Nucleus accumbens (tissue), 56 donors: ENCODE measurements around the gene ACAA1.
"Not testable (repeated sequence)": the region's sequence is repeated elsewhere in the genome, so short reads cannot be mapped to it uniquely, and the experiment has no call there.

Source experiments
- DNase-seq, 56 donors: peaks; one replicate each; lab custom pipeline; 2025; lab: John Stamatoyannopoulos, UW

ACAA1 gene

DNA sequence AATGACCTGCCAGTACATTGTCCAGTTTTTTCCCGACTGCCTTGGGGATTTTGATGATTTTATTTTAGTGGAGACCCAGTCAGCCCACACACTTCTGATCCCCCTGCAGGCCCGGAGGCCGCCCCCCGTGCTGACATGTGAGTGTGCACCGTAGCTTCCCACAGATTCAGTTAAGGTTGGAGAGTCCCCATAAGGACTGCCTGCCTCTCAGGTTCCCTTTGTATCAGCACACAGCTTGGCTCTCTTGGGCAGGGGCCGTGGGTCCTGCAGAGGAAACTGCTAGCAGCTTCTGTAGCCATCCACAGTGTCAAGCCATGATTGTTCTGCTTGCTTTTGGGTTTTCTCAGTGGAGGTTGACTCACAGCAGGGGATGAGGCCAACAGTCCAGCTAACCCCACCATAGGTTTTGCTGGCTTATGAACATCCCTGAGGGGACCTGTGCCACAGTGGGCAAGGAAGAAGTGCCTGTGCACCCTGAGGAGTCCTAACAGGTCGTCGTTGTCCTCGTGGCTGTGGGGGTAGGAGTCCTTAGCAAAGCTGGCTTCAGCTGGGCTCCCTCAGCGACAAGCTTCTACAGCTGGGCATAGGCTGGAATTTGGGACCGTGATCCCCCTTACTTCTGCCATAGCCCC is 51.5 kb downstream of the ACAA1 start:
- no peak for DNase-seq

DNA sequence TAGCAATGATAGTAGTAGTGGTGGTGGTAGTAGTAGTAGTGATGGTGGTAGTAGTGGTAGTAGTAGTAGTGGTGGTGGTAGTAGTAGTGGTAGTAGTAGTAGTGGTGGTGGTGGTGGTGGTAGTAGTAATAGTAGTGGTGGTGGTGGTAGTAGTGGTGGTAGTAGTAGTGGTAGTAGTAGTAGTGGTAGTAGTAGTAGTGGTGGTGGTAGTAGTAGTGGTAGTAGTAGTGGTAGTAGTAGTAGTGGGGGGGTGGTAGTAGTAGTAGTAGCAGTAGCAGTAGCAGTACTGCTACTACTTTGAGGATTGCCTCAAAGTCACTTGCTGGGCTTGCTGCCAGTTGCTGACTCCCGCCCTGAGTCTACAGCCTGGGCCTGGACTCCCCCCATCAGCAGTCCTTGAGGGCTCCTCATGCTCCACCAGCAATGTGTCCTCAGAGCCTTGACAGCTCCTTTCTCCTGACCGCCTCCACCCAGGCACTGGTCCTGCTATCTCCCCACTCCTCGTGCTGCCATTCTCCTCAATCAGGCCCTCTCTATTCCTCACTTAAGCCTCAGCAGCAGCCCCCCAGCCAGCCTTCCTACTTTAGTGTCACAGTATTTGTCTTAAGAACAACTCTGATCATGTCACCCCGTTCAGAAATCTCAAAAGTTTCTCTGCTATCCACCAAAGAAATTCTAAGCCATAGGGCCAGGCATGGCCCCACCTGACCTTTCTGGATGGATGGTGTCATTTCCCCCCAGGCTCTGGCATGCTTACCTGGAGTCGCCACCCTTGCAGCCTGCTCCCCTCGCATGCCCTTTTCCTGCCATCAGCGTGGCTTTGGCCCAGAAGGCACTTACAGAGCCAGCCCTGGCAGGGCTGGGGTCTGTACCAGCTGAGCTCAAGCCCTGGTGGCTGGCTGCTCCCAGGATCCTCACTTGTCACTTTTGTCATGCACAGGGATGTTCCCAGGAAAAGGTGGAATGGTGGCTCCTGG is 52.3 kb downstream of the ACAA1 start:
- DNase-seq: no peak

DNA sequence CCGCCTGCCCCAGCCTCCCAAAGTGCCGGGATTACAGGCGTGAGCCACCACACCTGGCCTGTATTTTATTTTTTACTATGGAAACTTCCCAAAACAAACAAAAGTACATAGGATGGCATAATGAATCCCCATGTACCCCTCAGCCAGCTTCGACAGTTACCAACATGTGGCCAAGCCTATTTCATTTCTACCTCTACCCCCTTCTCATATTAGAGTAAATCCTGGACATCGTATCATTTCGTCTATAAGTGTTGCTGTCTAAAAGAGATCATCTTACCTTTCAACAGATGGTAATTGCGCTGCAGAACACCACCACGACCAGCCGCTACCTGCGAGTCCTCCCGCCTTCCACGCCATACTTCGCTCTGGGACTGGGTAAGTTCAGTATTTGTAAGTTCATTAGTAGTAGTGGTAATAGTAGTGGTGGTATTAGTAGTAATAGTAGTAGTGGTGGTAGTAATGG is 53.0 kb downstream of the ACAA1 start:
- DNase-seq: no peak

DNA sequence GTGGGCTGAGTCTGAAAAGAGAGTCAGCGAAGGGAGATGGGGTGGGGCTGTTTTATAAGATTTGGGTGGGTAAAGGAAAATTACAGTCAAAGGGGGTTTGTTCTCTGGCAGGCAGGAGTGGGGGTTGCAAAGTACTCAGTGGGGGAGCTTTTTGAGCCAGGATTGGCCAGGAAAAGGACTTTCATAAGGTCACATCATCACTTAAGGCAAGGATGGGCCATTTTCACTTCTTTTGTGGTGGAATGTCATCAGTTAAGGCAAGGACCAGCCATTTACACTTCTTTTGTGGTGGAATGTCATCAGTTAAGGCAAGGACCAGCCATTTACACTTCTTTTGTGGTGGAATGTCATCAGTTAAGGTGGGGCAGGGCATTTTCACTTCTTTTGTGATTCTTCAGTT is 53.7 kb downstream of the ACAA1 start:
- not testable (repeated sequence) for DNase-seq

DNA sequence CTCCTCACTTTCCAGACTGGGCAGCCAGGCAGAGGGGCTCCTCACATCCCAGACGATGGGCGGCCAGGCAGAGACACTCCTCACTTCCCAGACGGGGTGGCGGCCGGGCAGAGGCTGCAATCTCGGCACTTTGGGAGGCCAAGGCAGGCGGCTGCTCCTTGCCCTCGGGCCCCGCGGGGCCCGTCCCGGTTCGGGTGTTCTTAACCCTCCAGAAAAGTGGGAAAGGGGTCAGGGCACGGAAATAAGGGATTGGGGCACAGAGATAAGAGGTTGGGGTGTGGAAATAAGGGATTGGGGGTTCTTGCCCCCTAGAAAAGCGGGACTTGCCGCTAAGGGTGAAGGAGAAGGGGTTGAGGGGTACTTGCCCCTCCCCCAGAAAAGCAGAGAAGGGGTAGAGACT is 54.6 kb downstream of the ACAA1 start:
- not testable (repeated sequence) for DNase-seq

DNA sequence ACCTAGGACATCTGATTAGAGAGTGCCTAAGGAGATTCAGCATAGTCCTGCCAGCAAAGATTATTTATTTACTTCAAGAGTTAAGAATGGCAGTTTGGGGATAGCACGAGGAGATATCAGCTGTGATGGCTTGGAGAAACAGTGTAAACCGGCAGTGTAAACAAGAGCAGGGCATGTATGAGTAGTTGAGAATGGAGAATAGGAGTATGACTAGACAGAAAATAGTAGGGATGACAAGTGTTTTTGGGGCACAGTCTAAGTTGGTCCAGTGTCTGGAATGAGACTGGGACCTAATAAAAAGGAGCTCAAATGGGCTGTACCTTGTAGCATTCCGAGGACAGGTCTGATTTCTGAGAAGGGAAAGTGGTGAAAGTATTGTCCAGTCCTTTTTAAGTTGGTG is 59.9 kb downstream of the ACAA1 start:
- DNase-seq: not testable (repeated sequence)
